ENCODE data around the gene C10orf95. TPM values are rescaled to one million over a fixed set of nuclear protein-coding genes. Genes with fewer than 3 reads are reported as not detected.

C10orf95 gene
- total RNA-seq, 2 donors from 2014 or later: 0.85 to 3.7 TPM

DNA sequence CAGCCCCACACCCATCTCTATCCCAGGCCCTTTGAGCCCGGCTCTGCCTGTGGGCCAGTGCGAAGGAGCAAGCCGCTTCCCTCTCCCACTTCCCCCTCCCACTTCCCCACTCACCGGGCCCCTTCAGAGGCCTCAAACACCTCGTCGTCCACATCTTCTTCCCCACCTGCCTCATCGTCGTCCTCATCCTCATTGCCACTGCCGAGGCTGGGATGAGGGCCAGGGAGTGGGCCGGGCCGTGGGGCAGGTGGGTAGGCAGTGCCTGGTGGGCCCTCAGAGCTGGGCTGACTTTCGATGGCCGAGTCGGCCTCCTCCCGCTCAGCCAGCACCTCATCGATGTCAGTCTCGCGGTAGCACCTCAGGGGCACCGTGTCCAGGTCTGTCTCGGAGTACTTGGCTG lies 36.6 kb downstream of the C10orf95 start:
- no peak for TF ChIP-seq POLR2A (IDR thresholded peaks at IDR 0.05)
- no peak for TF ChIP-seq POLR2AphosphoS5 (IDR thresholded peaks at IDR 0.05)
- TF ChIP-seq, protein P1, sequence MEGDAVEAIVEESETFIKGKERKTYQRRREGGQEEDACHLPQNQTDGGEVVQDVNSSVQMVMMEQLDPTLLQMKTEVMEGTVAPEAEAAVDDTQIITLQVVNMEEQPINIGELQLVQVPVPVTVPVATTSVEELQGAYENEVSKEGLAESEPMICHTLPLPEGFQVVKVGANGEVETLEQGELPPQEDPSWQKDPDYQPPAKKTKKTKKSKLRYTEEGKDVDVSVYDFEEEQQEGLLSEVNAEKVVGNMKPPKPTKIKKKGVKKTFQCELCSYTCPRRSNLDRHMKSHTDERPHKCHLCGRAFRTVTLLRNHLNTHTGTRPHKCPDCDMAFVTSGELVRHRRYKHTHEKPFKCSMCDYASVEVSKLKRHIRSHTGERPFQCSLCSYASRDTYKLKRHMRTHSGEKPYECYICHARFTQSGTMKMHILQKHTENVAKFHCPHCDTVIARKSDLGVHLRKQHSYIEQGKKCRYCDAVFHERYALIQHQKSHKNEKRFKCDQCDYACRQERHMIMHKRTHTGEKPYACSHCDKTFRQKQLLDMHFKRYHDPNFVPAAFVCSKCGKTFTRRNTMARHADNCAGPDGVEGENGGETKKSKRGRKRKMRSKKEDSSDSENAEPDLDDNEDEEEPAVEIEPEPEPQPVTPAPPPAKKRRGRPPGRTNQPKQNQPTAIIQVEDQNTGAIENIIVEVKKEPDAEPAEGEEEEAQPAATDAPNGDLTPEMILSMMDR (IDR thresholded peaks at IDR 0.05): no peak
- WGBS: 36% methylated on average over 20 of the region's 20 CpGs
- Histone ChIP-seq H3K9me3 (no peaks in the 10 kb centered on the region), H3K27me3 (replicated peaks; ENCODE audit: insufficient read depth) (peaks cover 9% of the 10 kb centered on the region), H3K4me1 (replicated peaks) (peaks cover 5% of the 10 kb centered on the region), H3K36me3 (no peaks in the 10 kb centered on the region), H3K27ac (no peak overlapping the region), H3K4me3 (no peak overlapping the region)
- no peak for DNase-seq (ENCODE audit: low spot score)
- intact Hi-C loops (cut with DNase I): no loop called here

DNA sequence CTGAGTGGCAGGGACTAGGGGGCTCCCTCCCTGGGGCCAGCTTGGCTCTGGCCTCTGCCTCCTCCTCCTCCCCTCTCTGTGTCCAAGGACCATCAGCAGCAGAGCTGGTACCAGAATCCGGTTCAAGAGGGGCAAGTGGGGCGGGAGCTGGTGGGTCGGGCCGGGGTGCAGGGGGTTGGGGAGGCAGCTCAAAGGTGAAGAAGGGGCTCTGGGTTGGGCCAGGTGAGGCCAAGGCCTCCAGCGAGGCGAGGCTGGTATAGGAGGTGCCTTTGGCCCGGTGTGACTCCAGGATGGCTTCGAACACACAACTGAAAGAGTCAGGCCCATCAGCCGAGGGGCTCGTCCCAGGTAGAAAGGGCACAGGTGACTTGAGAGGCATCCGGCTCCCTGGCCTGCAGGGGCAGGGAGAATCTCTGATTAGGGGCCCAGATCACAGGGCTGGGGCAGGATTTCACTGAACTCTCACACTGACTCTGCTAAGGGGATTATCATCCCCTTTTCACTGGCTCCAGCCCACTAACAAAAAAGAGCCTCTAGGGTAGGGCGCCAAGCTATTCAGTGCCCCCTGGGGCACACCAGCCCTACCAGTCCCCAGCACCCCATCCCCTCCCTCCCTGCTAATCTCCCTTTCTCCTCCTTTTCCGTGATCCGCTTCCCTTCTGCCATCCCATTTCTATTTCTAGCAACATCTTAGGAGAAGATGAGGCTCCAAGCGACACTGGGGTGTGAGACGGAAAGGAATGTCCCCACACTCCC lies 37.4 kb downstream of the C10orf95 start:
- Histone ChIP-seq H3K9me3 (no peaks in the 10 kb centered on the region), H3K36me3 (no peaks in the 10 kb centered on the region), H3K27ac (no peak overlapping the region), H3K27me3 (replicated peaks; ENCODE audit: insufficient read depth) (peaks cover 9% of the 10 kb centered on the region), H3K4me3 (no peak overlapping the region), H3K4me1 (replicated peaks) (no peaks in the 10 kb centered on the region)
- no peak for DNase-seq (ENCODE audit: low spot score)
- WGBS: 82% methylated on average over 16 of the region's 16 CpGs
- intact Hi-C loops (cut with DNase I): no loop called here
- no peak for TF ChIP-seq POLR2A (IDR thresholded peaks at IDR 0.05)
- no peak for TF ChIP-seq POLR2AphosphoS5 (IDR thresholded peaks at IDR 0.05)
- TF ChIP-seq, protein P1 (IDR thresholded peaks at IDR 0.05): no peak

DNA sequence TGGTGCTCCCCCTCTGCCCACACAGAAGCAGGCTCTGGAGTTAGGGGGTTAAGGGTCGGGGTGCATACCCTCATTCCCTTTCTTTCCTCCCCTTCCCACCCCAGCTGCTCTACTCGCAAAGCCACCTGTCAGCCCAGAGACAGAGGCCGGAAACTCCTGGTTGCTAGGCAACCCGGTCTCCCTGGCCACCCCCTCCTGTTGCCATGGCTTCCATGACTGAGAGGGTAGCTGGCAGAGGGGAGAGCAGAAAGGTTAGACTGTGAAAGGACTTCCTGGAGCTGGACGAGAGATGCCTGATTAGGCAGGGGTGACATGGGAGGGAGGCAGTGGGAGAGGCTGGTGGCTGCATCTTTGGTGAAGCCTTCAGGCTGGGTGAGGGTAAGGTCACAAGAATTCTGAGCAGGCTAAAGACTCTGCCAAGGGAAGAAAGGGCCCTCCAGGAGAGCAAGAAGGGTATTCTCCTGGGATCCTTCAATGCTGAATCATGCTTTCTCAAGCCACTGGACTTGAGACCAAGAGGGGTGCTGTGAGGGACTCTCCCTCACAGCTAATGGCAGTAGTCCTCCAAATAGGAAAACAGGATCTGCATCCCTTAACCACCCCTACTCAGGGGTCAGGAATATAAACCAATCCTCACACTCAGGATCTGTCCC lies 38.2 kb downstream of the C10orf95 start:
- 18% methylated on average over 5 of the region's 5 CpGs for WGBS
- H3K27me3 ChIP-seq (replicated peaks; ENCODE audit: insufficient read depth): peaks cover 9% of the 10 kb centered on the region

DNA sequence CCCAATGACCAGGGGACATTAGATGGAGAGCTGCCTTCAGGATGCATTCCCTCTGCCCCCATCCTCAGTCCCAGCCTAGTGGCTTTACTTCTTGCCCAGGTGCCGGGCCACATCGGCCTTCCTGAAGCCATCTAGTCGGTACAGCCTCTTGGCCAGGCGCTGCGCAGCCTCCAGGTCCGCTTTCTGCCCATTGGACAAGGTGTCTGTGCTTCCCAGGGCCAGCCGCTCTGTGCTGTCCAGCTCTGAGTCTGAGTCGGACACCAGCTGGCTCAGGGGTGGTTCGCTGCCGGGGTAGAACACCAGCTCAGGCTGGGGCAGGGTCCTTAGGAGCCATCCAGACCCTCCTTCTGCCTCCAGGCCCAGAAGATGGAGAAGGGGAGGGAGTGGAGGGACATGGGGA lies 39.0 kb downstream of the C10orf95 start:
- TF ChIP-seq POLR2AphosphoS5 (IDR thresholded peaks at IDR 0.05): no peak
- no peak for TF ChIP-seq POLR2A (IDR thresholded peaks at IDR 0.05)
- TF ChIP-seq, protein P1 (IDR thresholded peaks at IDR 0.05): no peak
- no peak overlapping the region for H3K4me3 ChIP-seq
- no peak for DNase-seq (ENCODE audit: low spot score)
- WGBS: 87% methylated on average over 10 of the region's 10 CpGs
- no peak overlapping the region for H3K27ac ChIP-seq
- no peaks in the 10 kb centered on the region for H3K4me1 ChIP-seq (replicated peaks)
- intact Hi-C loops (cut with DNase I): no loop called here
- no peaks in the 10 kb centered on the region for H3K36me3 ChIP-seq
- no peaks in the 10 kb centered on the region for H3K9me3 ChIP-seq
- H3K27me3 ChIP-seq (replicated peaks; ENCODE audit: insufficient read depth): peaks cover 9% of the 10 kb centered on the region

More for the DNA sequence above, 38.2 kb downstream of the C10orf95 start:
- no peak overlapping the region for H3K4me3 ChIP-seq
- DNase-seq (ENCODE audit: low spot score): no peak
- H3K9me3 ChIP-seq: no peaks in the 10 kb centered on the region
- H3K27ac ChIP-seq: no peak overlapping the region
- TF ChIP-seq POLR2A (IDR thresholded peaks at IDR 0.05) (no peak), POLR2AphosphoS5 (IDR thresholded peaks at IDR 0.05) (no peak)
- TF ChIP-seq, protein P1 (IDR thresholded peaks at IDR 0.05): no peak
- intact Hi-C loops (cut with DNase I): no loop called here
- no peaks in the 10 kb centered on the region for H3K36me3 ChIP-seq
- H3K4me1 ChIP-seq (replicated peaks): no peaks in the 10 kb centered on the region
